Prostate gland (tissue), 2 donors: ENCODE measurements around the gene LIPT2. TPM values are rescaled to one million over a fixed set of nuclear protein-coding genes. Genes with fewer than 3 reads are reported as not detected.
A peak's percentile ranks its signal among the peaks of the same experiment; 100 is the strongest.

Experiments
- DNase-seq: peaks from one replicate; pipeline ENCODE4 v3.0.0-alpha.2; 2019; ENCODE audit warnings: low spot score
- H3K27ac ChIP-seq, 2 donors: fragments of 200-600 bp; sonication (generic); 2 replicates each; pipeline ENCODE4 v1.5.1; 2017 to 2019
- H3K27me3 ChIP-seq: fragments of 200-600 bp; sonication (generic); replicated peaks from 2 replicates; pipeline ENCODE4 v1.5.1; 2019; ENCODE audit not compliant: insufficient read depth
- H3K36me3 ChIP-seq, 2 donors: fragments of 200-600 bp; sonication (generic); 1 replicate in 1 of 2; 2 replicates in 1 of 2; pipeline versions ENCODE4 v1.5.1 to v1.8.1; 2017 to 2019
- H3K4me1 ChIP-seq: fragments of 200-600 bp; sonication (generic); replicated peaks from 2 replicates; pipeline ENCODE4 v1.5.1; 2019
- H3K4me3 ChIP-seq, 2 donors: fragments of 200-600 bp; sonication (generic); 2 replicates each; pipeline ENCODE4 v1.5.1; 2017 to 2019
- H3K9me3 ChIP-seq: fragments of 200-600 bp; sonication (generic); 2 replicates; pipeline ENCODE4 v1.5.1; 2017
- CTCF ChIP-seq, 4 experiments: fragments of 200-600 bp in 2 of 4; fragments of 450-650 bp in 2 of 4; sonication (generic) in 2 of 4; IDR thresholded peaks; 1 replicate in 3 of 4; 2 replicates in 1 of 4; pipeline ENCODE4 v1.5.1; 2016 to 2019; ENCODE audit warnings: antibody characterized with exemption in 4 of 4, mild to moderate bottlenecking in 2 of 4, moderate library complexity in 2 of 4
- POLR2A ChIP-seq: fragments of 450-650 bp; IDR thresholded peaks from one replicate; pipeline ENCODE4 v1.6.1; 2016; ENCODE audit warnings: antibody characterized with exemption, mild to moderate bottlenecking
- POLR2AphosphoS5 ChIP-seq: sonication (generic); formaldehyde crosslinking; IDR thresholded peaks from one replicate; pipeline ENCODE4 v1.6.1; 2017; ENCODE audit warnings: antibody characterized with exemption
- WGBS: methylation state at CpG from one replicate; pipeline ENCODE4 v1.1.5; 2018; 5-methylcytosine and 5-hydroxymethylcytosine counted together
- intact Hi-C: fragments of 100-400 bp; cut with DNase I; formaldehyde crosslinking; loops from one replicate; pipeline ENCODE4 v1.14.2; 2022
- small RNA-seq, 2 donors: library from RNA; depleted of rRNA; stranded (forward); fragments of <200 nt; gene quantifications; one replicate each; pipeline ENCODE3, GENCODE V24; 2016
- total RNA-seq, 2 donors: library from RNA; depleted of rRNA; stranded (reverse); fragments of >200 nt; gene quantifications; one replicate each; pipeline ENCODE4 v1.1.0, GENCODE V29; 2016

LIPT2 gene
- total RNA-seq, 2 donors from 2014 or later, result 17.5 to 25.4 TPM

GRCh38 chr11:74443071-74443864 lies 50.3 kb downstream of the LIPT2 start:
- DNase-seq, result peak; percentile 85
- peak overlapping the region; percentile 16 to 24 for H3K27ac ChIP-seq
- TF ChIP-seq POLR2A, result no peak
- TF ChIP-seq CTCF (IDR thresholded peaks at IDR 0.05), result peak in 3 of 4 experiments; percentile 35 to 65 (median 62)
- intact Hi-C loops, result no loop called here
- no peak overlapping the region for H3K4me3 ChIP-seq
- no peaks in the 10 kb centered on the region for H3K27me3 ChIP-seq
- no peaks in the 10 kb centered on the region for H3K36me3 ChIP-seq
- no peaks in the 10 kb centered on the region for H3K9me3 ChIP-seq
- 14% methylated on average over 8 of the region's 8 CpGs for WGBS
- peaks cover 16% of the 10 kb centered on the region for H3K4me1 ChIP-seq

DNA sequence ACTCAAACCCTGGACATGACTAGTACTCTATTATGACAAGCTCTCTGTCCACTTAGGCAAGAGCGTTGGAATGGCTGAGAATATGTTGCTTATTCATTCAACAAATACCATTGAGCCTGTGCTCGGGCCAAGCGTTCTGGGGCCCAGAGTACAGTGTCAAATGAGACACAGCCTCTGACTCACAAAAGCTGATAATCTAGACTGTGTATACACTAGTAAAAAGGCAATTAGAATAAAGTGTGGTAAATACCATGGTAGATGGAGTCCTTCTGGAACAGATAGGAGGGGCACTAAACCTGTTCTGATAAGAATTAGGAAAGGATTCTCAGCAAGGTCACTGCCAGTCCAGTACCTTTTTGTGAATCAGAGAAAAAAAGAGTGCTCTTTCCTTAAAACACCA lies 50.9 kb downstream of the LIPT2 start:
- Histone ChIP-seq H3K4me1 (peaks cover 16% of the 10 kb centered on the region), H3K9me3 (no peaks in the 10 kb centered on the region), H3K4me3 (no peak overlapping the region), H3K36me3 (no peaks in the 10 kb centered on the region), H3K27me3 (no peaks in the 10 kb centered on the region), H3K27ac (peak overlapping the region; percentile 16 to 24)
- intact Hi-C loops, result no loop called here
- 27% methylated on average over 3 of the region's 3 CpGs for WGBS
- no peak for DNase-seq
- TF ChIP-seq CTCF (IDR thresholded peaks at IDR 0.05) (no peak), POLR2A (no peak), POLR2AphosphoS5 (no peak)

Small RNAs within 50 kb of the gene (small RNA-seq; reads per million reads assigned to genes)
- gene CYCSP27, result 0 reads per million in 2 donors

Other genes starting within 250 kb of the LIPT2 start
- gene P4HA3, start 182.1 kb downstream of the LIPT2 start, total RNA-seq, result 1 to 10 TPM in 1 of 2 donors, under 1 TPM in 1; 0.80 to 1.9 TPM
- gene PGM2L1, start 95.3 kb downstream of the LIPT2 start, total RNA-seq, result 1 to 10 TPM; 3.6 to 4.3 TPM
- 10 to 100 TPM in 1 of 2 donors, 1 to 10 TPM in 1; 8.2 to 10.7 TPM for gene KCNE3, start 26.2 kb downstream of the LIPT2 start, total RNA-seq
- gene POLD3, start 98.9 kb upstream of the LIPT2 start, total RNA-seq, result 10 to 100 TPM in 1 of 2 donors, 1 to 10 TPM in 1; 9.0 to 11.8 TPM
- gene CHRDL2, start 237.7 kb upstream of the LIPT2 start, total RNA-seq, result 1 to 10 TPM in 1 of 2 donors, under 1 TPM in 1; 0.09 to 9.1 TPM